Body of pancreas (tissue), 4 donors: ENCODE measurements around the gene SNRPA1. TPM values are rescaled to one million over a fixed set of nuclear protein-coding genes. Genes with fewer than 3 reads are reported as not detected.
A peak's percentile ranks its signal among the peaks of the same experiment; 100 is the strongest.

ENCODE experiments used
- ATAC-seq: fragments of 150-250 bp; one replicate; pipeline ENCODE4 v1.9.1; 2016
- DNase-seq, 4 donors: peaks; one replicate each; pipeline ENCODE4 v3.0.0-alpha.2; 2019
- H3K27ac ChIP-seq, 4 donors: fragments of 200-600 bp; sonication (generic); 1 replicate in 3 of 4; 2 replicates in 1 of 4; pipeline versions ENCODE4 v1.5.1 to v1.6.1; 2016 to 2019; ENCODE audit warnings: mild to moderate bottlenecking in 1 of 4, mixed read lengths in 1 of 4, moderate library complexity in 1 of 4
- H3K27me3 ChIP-seq, 2 donors: fragments of 200-600 bp; sonication (generic); one replicate each; pipeline ENCODE4 v1.6.0; 2016; ENCODE audit warnings: mild to moderate bottlenecking in 1 of 2
- H3K36me3 ChIP-seq, 2 donors: fragments of 200-600 bp; sonication (generic); replicated peaks in 1 of 2; 2 replicates each; pipeline ENCODE4 v1.5.1; 2016; ENCODE audit warnings: low read depth in 2 of 2; ENCODE audit not compliant: insufficient read depth in 1 of 2
- H3K4me1 ChIP-seq: fragments of 200-600 bp; sonication (generic); one replicate; pipeline ENCODE4 v1.6.0; 2016
- H3K4me3 ChIP-seq, 2 donors: fragments of 200-600 bp; sonication (generic); 1 replicate in 1 of 2; 2 replicates in 1 of 2; pipeline ENCODE4 v1.5.1; 2016 to 2019
- H3K9me3 ChIP-seq, 3 donors: fragments of 200-600 bp; sonication (generic); 1 replicate in 2 of 3; 2 replicates in 1 of 3; pipeline ENCODE4 v1.5.1; 2016
- CTCF ChIP-seq, 7 experiments: fragments of 450-650 bp in 4 of 7; fragments of 200-600 bp in 3 of 7; sonication (generic) in 3 of 7; IDR thresholded peaks; one replicate each; pipeline ENCODE4 v1.5.1; 2016 to 2019; ENCODE audit warnings: antibody characterized with exemption in 7 of 7
- POLR2A ChIP-seq, 3 donors: fragments of 450-650 bp; IDR thresholded peaks; one replicate each; pipeline ENCODE4 v1.6.1; 2016; ENCODE audit warnings: antibody characterized with exemption in 3 of 3, mild to moderate bottlenecking in 2 of 3
- WGBS, 2 donors: methylation state at CpG; one replicate each; pipeline ENCODE4 v1.1.5; 2017; 5-methylcytosine and 5-hydroxymethylcytosine counted together
- intact Hi-C: fragments of 100-400 bp; cut with DNase I; formaldehyde crosslinking; loops from one replicate; pipeline ENCODE4 v1.15.1; 2023
- total RNA-seq, 2 donors: library from RNA; depleted of rRNA; stranded (reverse); fragments of >200 nt; gene quantifications; one replicate each; pipeline ENCODE4 v1.1.0, GENCODE V29; 2016

Gene SNRPA1
- total RNA-seq, 2 donors from 2014 or later, result 26.2 to 29.7 TPM

DNA sequence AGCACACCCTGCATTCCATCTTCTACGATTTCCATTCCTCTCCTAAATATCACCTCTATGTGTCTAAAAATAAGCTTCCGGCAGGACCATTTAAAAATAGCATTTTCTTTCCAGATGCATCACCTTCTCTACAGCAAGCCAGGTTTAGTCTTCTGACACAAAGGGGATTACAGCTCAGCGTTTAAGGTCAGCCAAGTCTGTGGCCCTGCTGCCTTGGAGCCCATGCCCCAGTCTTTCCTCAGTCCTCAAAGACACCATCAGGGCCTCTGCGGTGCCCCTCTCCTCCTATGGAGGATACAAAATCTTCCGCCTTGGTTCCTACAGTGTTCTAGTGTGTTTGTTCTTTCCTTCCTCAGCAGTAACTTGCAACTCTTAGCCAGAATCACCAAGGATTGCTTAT lies 21.5 kb downstream of the SNRPA1 start:
- intact Hi-C loops, result no loop called here
- TF ChIP-seq POLR2A (IDR thresholded peaks at IDR 0.05) (no peak), CTCF (IDR thresholded peaks at IDR 0.05) (no peak)
- ATAC-seq, result no peak
- H3K4me3 ChIP-seq, result no peak overlapping the region
- 76 to 79% methylated on average over 5 of the region's 5 CpGs for WGBS, 2 donors
- DNase-seq, result no peak
- H3K36me3 ChIP-seq, result peaks cover 18 to 40% of the 10 kb centered on the region in 2 donors
- H3K9me3 ChIP-seq, result no peaks in the 10 kb centered on the region
- H3K27ac ChIP-seq, result no peak overlapping the region
- no peaks in the 10 kb centered on the region for H3K27me3 ChIP-seq
- H3K4me1 ChIP-seq, result peaks cover 15% of the 10 kb centered on the region

DNA sequence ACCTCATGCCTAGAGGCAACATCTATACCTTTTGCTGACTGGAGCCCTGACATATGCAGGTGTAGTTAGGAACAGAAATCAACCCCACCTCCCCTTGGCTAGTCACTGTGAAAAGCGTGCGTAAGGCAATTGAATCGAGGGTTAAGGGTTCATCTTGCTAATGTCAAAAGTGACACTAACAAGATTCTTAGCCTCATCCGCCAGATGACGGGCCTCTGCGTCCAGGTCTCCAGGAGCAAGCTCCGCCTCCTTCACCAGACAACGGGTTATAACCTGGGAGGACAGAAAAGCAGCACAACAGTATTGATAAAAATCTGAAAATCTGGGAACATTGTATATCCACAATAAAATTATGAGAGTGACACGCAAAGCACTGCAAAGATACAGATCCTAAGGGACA lies 22.5 kb downstream of the SNRPA1 start:
- 82 to 85% methylated on average over 9 of the region's 9 CpGs for whole genome bisulfite sequencing, 2 donors

GRCh38 chr15:101269479-101270223 lies 25.4 kb downstream of the SNRPA1 start:
- Histone ChIP-seq H3K36me3 (peaks cover 18 to 37% of the 10 kb centered on the region in 2 donors), H3K4me1 (peaks cover 20% of the 10 kb centered on the region), H3K4me3 (no peak overlapping the region), H3K27me3 (no peaks in the 10 kb centered on the region), H3K9me3 (no peaks in the 10 kb centered on the region), H3K27ac (no peak overlapping the region)
- DNase-seq (peak in 3 of 4 donors; percentile 32 to 38 (median 35)), ATAC-seq (no peak)
- WGBS, 2 donors, result 80% methylated on average over 16 of the region's 16 CpGs
- TF ChIP-seq POLR2A (IDR thresholded peaks at IDR 0.05), result peak in 1 of 3 donors; percentile 11
- TF ChIP-seq CTCF (IDR thresholded peaks at IDR 0.05), result peak in 4 of 7 experiments; percentile 15 to 39 (median 24)
- intact Hi-C loops, result no loop called here

More for the DNA sequence above, 22.5 kb downstream of the SNRPA1 start:
- intact Hi-C loops, result no loop called here
- TF ChIP-seq POLR2A (IDR thresholded peaks at IDR 0.05) (no peak), CTCF (IDR thresholded peaks at IDR 0.05) (no peak)
- no peak for ATAC-seq
- Histone ChIP-seq H3K4me1 (peaks cover 24% of the 10 kb centered on the region), H3K36me3 (peaks cover 18 to 40% of the 10 kb centered on the region in 2 donors), H3K27ac (no peak overlapping the region), H3K4me3 (no peak overlapping the region), H3K27me3 (no peaks in the 10 kb centered on the region), H3K9me3 (no peaks in the 10 kb centered on the region)
- no peak for DNase-seq

GRCh38 chr15:101267320-101268104 lies 27.5 kb downstream of the SNRPA1 start:
- Histone ChIP-seq H3K27ac (peak overlapping the region; percentile 45 to 80 (median 59)), H3K9me3 (no peaks in the 10 kb centered on the region), H3K4me1 (peaks cover 20% of the 10 kb centered on the region), H3K4me3 (no peak overlapping the region), H3K27me3 (no peaks in the 10 kb centered on the region), H3K36me3 (peaks cover 8 to 18% of the 10 kb centered on the region in 2 donors)
- TF ChIP-seq POLR2A (IDR thresholded peaks at IDR 0.05), result peak; percentile 20 to 68 (median 66)
- TF ChIP-seq CTCF (IDR thresholded peaks at IDR 0.05), result peak in 1 of 7 experiments; percentile 19
- peak; percentile 88 for ATAC-seq
- peak; percentile 70 to 87 (median 82) for DNase-seq
- intact Hi-C loops, result no loop called here
- WGBS, 2 donors, result 35 to 43% methylated on average over 11 to 18 of the region's 18 CpGs
